ENCODE measurements around the gene MBNL1.
"Not testable (repeated sequence)": the region's sequence is repeated elsewhere in the genome, so short reads cannot be mapped to it uniquely, and the experiment has no call there.

MBNL1 gene

DNA sequence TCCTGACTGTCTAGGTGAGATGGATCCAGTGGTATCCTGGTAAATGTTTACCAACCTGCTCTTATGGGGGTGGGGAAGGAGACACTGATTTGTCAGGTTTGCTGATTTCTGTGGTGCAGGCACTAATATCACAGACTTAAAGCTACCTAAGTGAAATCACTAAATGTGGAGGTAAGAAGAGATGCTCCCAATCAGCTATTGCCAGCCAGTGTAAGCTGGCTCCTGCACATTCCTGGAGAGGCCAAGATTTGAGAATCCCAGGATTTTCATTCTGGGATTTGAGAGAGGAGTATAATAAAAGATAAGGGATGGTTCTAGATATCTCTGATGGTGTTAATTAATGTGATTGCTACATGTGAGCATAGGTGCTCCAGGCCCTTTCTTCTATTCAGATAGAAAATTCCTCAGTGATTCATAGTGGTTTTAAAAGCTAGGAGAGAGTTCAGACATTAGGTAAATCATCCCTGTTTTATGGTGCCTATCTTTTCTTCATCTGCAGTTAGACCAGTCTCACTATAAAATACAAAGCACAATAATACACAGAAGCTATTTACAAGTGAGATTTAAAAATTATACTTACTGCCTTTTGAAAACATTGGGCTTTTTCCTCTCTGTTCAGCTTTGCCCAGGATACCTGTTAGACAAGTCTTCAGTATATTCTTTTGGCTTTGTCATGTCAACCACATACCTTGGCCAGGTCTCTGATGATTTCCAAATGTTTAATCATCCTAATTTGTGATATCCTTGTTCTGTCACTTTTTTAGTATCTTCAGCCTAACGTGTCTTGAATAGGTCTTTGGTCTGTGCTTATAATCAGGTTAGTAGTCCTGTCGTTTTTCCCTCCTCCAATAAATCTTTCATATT is 90.9 kb downstream of the MBNL1 start:
- H3K4me3 ChIP-seq (ENCODE audit: low read depth, low read length), result no peak overlapping the region
- no peak for DNase-seq (ENCODE audit: low read depth)

DNA sequence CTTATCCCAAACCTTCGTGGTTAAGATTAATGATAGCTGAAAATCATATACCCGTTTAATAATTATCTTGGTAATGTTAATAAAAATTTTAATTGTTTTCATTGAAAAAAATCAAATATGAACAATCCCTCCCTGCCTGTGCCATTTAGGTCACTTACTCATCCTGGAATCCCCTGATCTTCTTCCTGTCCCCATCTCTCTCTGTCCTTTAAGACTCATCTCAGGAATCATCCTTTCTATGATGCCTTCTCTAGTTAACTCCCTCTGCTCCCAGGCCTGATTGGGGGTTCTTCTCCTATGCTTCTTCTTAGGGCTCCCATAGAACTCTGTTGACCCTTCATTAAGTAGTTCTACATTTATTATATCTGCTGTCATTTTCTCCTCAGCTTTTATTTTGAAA is 91.6 kb downstream of the MBNL1 start:
- H3K4me3 ChIP-seq (ENCODE audit: low read depth, low read length), result no peak overlapping the region
- no peak for DNase-seq (ENCODE audit: low read depth)

GRCh38 chr3:152360966-152361365 is 92.2 kb downstream of the MBNL1 start:
- no peak for DNase-seq (ENCODE audit: low read depth)
- no peak overlapping the region for H3K4me3 ChIP-seq (ENCODE audit: low read depth, low read length)

DNA sequence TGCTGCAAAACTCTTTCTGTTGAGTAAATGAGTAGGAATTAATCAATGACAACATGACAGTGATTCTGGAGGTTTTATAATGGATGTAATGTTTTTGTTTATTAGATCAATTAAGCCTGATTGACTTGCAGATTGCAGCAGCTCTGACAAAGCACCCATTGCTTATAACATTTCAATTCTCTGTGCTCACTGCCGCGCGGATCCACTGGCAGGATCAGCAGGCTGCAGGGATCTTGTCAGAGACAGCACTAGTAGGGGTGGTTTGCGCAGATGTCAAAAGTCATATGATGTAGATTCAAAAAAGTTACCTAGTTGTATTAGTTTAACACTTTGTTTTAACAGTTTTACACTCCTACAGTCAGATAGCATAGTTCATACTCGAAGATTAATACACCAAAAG is 93.4 kb downstream of the MBNL1 start:
- no peak for DNase-seq (ENCODE audit: low read depth)
- H3K4me3 ChIP-seq (ENCODE audit: low read depth, low read length), result no peak overlapping the region

DNA sequence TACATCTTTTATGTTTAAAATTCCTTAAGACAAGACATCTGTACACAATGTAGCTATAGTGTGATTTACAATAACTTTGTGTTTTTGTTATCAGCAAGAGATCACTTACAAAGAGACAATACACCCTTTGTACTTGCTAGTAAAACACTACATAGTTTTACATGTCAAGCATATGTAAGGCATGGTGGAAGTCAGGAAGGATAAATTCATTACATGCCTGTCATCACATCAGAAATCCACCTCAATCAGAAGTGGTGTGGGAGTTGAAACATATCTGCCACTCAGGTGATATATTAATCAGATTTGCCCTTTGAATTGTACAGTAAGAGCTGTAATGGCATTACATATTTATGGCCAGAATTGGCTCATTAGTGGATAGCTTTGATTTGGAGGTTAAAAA is 95.5 kb downstream of the MBNL1 start:
- no peak for DNase-seq (ENCODE audit: low read depth)
- no peak overlapping the region for H3K4me3 ChIP-seq (ENCODE audit: low read depth, low read length)

DNA sequence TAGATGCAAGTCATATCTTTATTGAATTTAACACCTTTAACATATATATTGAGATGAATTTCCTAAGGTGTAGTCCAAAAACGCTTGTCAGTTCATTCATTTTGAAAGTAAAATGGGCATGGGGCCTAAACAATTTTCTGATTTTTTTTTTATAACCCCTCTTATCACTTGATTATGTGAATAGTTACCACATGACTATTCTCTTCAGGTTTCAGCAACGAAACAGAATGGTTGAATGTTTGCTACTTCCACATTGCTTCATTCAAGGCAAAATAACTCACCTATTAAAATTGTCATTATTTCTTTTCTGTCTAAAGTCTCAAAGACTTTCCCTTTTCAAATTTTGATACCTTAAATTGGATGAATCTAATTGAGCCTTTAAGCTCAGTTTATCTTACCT is 96.4 kb downstream of the MBNL1 start:
- no peak for DNase-seq (ENCODE audit: low read depth)
- H3K4me3 ChIP-seq (ENCODE audit: low read depth, low read length), result no peak overlapping the region

DNA sequence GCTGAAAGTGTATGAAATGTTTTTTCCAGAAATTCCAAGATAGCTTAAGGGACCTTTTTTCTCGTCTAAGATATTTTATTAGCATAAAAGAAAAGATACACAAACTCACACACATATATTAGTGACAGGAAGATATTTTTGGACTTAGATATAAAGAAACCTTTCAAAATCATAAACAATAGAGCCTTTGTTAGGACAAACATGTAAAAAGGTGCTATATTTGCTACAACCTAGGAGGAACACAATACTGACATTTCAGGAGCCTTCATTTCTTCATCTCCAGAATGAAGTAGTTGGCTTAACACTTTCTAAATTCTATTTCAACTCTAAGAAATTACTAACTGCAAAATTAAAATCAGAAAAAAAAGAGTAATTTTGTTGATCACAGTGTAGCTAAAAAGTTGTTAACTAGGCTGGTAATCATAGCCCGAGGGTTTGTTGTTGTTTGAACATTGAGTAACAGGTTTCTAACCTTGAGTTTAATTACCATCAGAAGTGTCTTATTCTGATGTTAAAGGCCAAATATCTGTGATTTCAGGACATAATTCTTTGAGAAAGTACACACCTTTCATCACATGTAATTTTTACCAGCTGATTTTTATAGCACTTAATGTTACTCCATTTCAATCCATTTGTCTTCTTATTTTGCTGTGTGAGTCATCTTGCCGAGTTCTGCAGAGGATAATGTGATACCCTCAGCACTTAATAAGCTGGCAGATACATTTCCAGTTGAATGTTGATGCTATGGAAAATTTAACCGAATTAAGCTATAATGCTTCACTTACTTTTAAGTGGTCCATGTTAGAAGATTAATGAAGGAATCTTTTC is 97.3 kb downstream of the MBNL1 start:
- no peak for DNase-seq (ENCODE audit: low read depth)
- H3K4me3 ChIP-seq (ENCODE audit: low read depth, low read length), result no peak overlapping the region

GRCh38 chr3:152367192-152367591 is 98.5 kb downstream of the MBNL1 start:
- H3K4me3 ChIP-seq (ENCODE audit: low read depth, low read length); DNase-seq (ENCODE audit: low read depth): not testable (repeated sequence)

DNA sequence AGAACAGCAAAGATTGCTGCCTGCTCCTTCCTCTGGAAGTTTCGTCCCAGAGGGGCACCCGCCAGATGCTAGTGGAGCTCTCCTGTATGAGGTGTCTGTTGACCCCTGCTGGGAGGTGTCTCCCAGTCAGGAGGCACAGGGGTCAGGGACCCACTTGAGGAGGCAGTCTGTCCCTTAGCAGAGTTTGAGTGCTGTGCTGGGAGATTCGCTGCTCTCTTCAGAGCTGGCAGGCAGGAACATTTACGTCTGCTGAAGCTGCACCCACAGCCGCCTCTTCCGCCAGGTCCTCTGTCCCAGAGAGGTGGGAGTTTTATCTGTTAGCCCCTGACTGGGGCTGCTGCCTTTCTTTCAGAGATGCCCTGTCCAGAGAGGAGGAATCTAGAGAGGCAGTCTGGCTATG is 103.9 kb downstream of the MBNL1 start:
- H3K4me3 ChIP-seq (ENCODE audit: low read depth, low read length), result not testable (repeated sequence)

GRCh38 chr3:152373379-152373778 is 104.7 kb downstream of the MBNL1 start:
- DNase-seq (ENCODE audit: low read depth), result no peak
- no peak overlapping the region for H3K4me3 ChIP-seq (ENCODE audit: low read depth, low read length)

More for the DNA sequence above, 103.9 kb downstream of the MBNL1 start:
- not testable (repeated sequence) for DNase-seq (ENCODE audit: low read depth)

- no peak overlapping the region for H3K4me3 ChIP-seq (ENCODE audit: low read depth, low read length)
- no peak for DNase-seq (ENCODE audit: low read depth)
Observed at GRCh38 chr3:152374262-152374990, 105.7 kb downstream of the MBNL1 start.

GRCh38 chr3:152375546-152375945 is 106.8 kb downstream of the MBNL1 start:
- no peak for DNase-seq (ENCODE audit: low read depth)
- H3K4me3 ChIP-seq (ENCODE audit: low read depth, low read length), result no peak overlapping the region

GRCh38 chr3:152376351-152377183 is 107.8 kb downstream of the MBNL1 start:
- H3K4me3 ChIP-seq (ENCODE audit: low read depth, low read length), result no peak overlapping the region
- DNase-seq (ENCODE audit: low read depth), result peak; percentile 50

DNA sequence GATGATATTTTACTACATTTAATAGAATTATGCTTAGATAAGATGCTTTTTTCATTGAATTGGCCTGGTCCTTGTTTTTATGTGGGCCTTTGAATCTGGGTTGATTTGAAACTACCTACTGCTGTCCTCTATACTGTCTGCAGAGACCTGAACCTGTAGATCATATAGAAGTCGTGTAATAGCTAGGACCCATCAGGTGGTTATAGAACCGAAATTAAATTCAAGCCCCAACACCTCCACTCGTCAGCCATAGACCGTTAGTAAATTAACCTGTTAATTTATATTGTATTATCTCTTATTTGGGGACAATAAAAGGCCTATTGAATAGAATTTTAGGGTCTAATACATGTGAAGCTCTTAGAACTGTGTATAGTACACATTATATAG is 108.4 kb downstream of the MBNL1 start:
- no peak for DNase-seq (ENCODE audit: low read depth)
- no peak overlapping the region for H3K4me3 ChIP-seq (ENCODE audit: low read depth, low read length)

DNA sequence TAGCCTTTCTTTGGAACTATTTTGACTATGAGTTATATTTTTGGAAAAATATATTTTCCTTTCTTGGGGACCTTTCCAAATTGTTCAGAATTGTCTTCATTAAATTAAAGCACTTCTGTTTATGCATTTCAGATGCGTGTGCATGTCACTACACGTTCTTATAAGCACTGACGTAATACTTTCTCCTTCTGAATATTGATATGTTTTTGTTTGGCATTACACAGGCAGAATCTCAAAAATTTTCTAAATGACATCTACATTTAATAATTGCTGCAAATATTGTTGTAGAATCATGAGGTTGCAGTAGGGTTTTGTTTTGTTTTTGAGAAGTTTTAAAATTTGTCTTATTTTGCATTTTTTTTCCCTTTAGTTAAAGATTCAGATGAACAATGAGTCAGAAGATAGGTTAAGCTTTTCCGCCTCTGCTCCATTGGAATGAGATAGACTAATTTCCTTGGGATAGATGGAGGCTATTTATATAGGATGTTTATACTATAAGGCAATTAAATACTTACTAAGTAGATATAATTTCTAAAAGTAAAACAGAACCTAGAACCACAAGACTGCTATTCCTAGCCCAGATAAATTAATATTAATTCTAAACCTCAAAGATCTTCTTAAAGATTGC is 110.8 kb downstream of the MBNL1 start:
- no peak overlapping the region for H3K4me3 ChIP-seq (ENCODE audit: low read depth, low read length)
- no peak for DNase-seq (ENCODE audit: low read depth)

GRCh38 chr3:152380043-152380442 is 111.3 kb downstream of the MBNL1 start:
- DNase-seq (ENCODE audit: low read depth), result no peak
- H3K4me3 ChIP-seq (ENCODE audit: low read depth, low read length), result no peak overlapping the region

DNA sequence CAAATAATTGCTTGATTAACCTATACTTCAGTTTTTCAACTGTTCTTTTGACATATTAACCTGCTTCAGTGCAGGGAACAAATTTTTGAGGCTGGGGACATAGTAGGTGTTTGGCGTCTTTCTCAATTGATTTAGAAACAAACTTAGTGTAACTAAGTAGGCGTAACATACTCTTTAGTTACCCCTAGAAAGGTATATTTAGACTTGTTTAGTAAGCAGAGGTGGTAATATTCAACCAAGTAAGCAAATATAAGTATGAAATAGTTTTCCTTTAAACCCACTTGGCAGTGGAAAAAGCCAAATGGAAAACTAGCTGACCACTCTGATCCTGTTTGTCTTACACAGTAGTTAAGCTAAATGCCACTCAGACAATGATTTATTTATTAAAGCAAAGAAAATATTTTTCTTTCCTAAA is 113.2 kb downstream of the MBNL1 start:
- H3K4me3 ChIP-seq (ENCODE audit: low read depth, low read length), result no peak overlapping the region
- DNase-seq (ENCODE audit: low read depth), result no peak

- DNase-seq (ENCODE audit: low read depth), result no peak
- no peak overlapping the region for H3K4me3 ChIP-seq (ENCODE audit: low read depth, low read length)
Observed at GRCh38 chr3:152382312-152383135, 113.8 kb downstream of the MBNL1 start.

Measured in skeletal muscle cell (primary cell).